ENCODE measurements around the gene C10orf95. TPM values are rescaled to one million over a fixed set of nuclear protein-coding genes. Genes with fewer than 3 reads are reported as not detected.

Gene C10orf95
- total and polyA plus RNA-seq, 2 donors (not counting 1 experiment from before 2014, with no cell fraction given) = 0.17 TPM; not detected in 1

DNA sequence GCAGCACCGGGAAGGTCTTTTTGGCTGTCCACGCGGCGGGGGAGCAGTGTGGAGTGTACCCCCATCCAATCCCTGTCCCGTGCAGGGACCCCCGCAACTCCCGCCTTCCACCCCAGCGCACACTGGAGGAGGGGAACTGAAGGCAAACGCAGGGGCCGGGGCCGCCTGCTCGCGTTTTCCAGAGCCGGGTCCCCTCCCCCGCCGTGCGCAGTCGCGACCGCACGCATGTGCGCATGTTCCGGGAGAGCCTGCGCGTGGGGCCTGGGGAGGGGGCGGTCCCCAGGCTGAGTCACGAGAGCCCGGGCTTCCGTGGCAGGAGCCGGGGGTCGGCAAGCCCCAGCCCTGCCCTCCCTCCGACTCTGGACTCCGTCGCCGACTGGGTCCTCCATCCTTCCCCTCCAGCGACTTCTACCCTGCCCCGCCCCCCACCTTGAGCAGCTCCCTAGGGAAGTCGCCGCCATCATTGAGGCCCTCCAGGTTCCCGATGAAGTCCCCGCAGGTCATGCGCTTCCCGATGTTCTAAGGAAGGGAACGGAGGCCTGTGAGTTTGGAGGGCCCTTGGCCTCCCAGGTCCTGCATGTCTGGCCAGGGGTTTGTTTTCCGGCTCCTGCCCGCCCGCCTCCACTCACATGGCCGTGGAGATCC, 40.8 kb downstream of the C10orf95 start:
- Histone ChIP-seq H3K79me2 (ENCODE audit: control insufficient read depth, insufficient read depth, low read length) (no peaks in the 10 kb centered on the region), H3K36me3 (ENCODE audit: control insufficient read depth, insufficient read depth, low read length) (no peaks in the 10 kb centered on the region), H3K4me2 (ENCODE audit: extremely low read depth, insufficient read depth, low read length) (peak overlapping the region; percentile 59), H3K27me3 (ENCODE audit: control insufficient read depth, insufficient read depth, low read length) (peaks cover 69% of the 10 kb centered on the region), H3K4me1 (ENCODE audit: control insufficient read depth, extremely low read depth, insufficient read depth, low read length) (no peaks in the 10 kb centered on the region), H2AFZ (ENCODE audit: low read length) (no peak overlapping the region), H3K4me3 (replicated peaks in 1 of 4; ENCODE audit: control extremely low read depth in 1 of 4, insufficient read depth in 1 of 4, low read depth in 3 of 4, low read length in 4 of 4) (peak overlapping the region in 2 of 4 experiments; percentile 43 to 48), H3K9ac (ENCODE audit: insufficient read depth, low read length) (no peak overlapping the region), H3K9me3 (ENCODE audit: control insufficient read depth, insufficient read depth, low read depth, low read length) (no peaks in the 10 kb centered on the region), H4K20me1 (ENCODE audit: control insufficient read depth, extremely low read depth, insufficient read depth, low read length) (no peaks in the 10 kb centered on the region), H3K27ac (ENCODE audit: insufficient read depth, low read length) (no peak overlapping the region)
- TF ChIP-seq, protein P1, sequence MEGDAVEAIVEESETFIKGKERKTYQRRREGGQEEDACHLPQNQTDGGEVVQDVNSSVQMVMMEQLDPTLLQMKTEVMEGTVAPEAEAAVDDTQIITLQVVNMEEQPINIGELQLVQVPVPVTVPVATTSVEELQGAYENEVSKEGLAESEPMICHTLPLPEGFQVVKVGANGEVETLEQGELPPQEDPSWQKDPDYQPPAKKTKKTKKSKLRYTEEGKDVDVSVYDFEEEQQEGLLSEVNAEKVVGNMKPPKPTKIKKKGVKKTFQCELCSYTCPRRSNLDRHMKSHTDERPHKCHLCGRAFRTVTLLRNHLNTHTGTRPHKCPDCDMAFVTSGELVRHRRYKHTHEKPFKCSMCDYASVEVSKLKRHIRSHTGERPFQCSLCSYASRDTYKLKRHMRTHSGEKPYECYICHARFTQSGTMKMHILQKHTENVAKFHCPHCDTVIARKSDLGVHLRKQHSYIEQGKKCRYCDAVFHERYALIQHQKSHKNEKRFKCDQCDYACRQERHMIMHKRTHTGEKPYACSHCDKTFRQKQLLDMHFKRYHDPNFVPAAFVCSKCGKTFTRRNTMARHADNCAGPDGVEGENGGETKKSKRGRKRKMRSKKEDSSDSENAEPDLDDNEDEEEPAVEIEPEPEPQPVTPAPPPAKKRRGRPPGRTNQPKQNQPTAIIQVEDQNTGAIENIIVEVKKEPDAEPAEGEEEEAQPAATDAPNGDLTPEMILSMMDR (conservative IDR thresholded peaks at IDR 0.05 in 1 of 2, IDR thresholded peaks at IDR 0.05 in 1 of 2; ENCODE audit: low read depth in 1 of 2, low read length in 2 of 2) = no peak
- TF ChIP-seq EZH2 (IDR thresholded peaks at IDR 0.05; ENCODE audit: low read length, missing control alignments) = no peak
- DNase-seq (ENCODE audit: low read depth in 2 of 2) = peak; percentile 21 to 28

DNA sequence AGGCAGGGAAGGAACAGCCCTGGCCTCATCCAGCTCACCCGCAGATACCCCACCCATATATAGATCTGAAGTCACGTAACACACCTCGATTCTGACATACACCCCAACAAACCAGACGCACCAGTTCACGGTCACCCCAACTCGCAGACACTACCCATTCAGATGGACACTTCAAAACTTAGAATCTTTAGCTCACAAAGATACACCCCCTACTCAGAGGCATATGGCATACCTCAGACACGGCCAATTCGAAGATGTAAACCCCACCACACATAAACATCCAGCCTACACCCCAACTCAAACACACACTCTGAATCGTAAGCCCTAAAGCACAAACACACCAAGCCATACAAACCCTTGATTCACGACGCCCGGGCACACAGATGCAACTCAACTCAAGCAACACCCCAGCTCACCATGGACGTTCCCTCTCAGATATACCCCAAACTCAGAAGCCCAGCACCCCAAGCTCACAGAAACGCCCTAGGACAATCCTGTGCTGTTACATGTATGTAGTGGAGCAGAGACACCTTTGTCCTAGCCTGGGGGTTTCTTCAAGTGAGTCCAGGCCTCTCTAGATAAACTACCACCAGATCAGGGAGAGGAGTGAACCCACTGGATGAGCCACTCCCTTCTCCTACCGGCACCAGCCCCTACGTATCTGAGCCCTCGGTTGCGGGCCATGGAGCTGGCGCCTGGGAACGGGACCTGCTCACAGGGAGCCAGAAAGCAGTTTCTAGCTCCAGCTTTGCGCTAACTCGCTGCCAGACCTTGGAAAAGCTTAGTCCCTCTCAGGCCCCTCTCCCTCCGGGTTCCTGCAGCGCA, 41.5 kb downstream of the C10orf95 start:
- no peak for DNase-seq (ENCODE audit: low read depth in 2 of 2)
- peaks cover 63% of the 10 kb centered on the region for H3K27me3 ChIP-seq (ENCODE audit: control insufficient read depth, insufficient read depth, low read length)
- no peaks in the 10 kb centered on the region for H3K36me3 ChIP-seq (ENCODE audit: control insufficient read depth, insufficient read depth, low read length)
- peak; percentile 90 for TF ChIP-seq EZH2 (IDR thresholded peaks at IDR 0.05; ENCODE audit: low read length, missing control alignments)
- TF ChIP-seq, protein P1 (conservative IDR thresholded peaks at IDR 0.05 in 1 of 2, IDR thresholded peaks at IDR 0.05 in 1 of 2; ENCODE audit: low read depth in 1 of 2, low read length in 2 of 2) = no peak
- H3K9me3 ChIP-seq (ENCODE audit: control insufficient read depth, insufficient read depth, low read depth, low read length) = no peaks in the 10 kb centered on the region
- no peaks in the 10 kb centered on the region for H3K4me1 ChIP-seq (ENCODE audit: control insufficient read depth, extremely low read depth, insufficient read depth, low read length)
- H2AFZ ChIP-seq (ENCODE audit: low read length) = no peak overlapping the region
- H3K9ac ChIP-seq (ENCODE audit: insufficient read depth, low read length) = no peak overlapping the region
- H3K4me2 ChIP-seq (ENCODE audit: extremely low read depth, insufficient read depth, low read length) = peak overlapping the region; percentile 59
- H3K79me2 ChIP-seq (ENCODE audit: control insufficient read depth, insufficient read depth, low read length) = no peaks in the 10 kb centered on the region
- peak overlapping the region in 2 of 4 experiments; percentile 43 to 48 for H3K4me3 ChIP-seq (replicated peaks in 1 of 4; ENCODE audit: control extremely low read depth in 1 of 4, insufficient read depth in 1 of 4, low read depth in 3 of 4, low read length in 4 of 4)
- no peak overlapping the region for H3K27ac ChIP-seq (ENCODE audit: insufficient read depth, low read length)
- H4K20me1 ChIP-seq (ENCODE audit: control insufficient read depth, extremely low read depth, insufficient read depth, low read length) = no peaks in the 10 kb centered on the region
